Stimulated activated effector memory CD8-positive, alpha-beta T cell treated with anti-CD3 and anti-CD28 coated beads, Interleukin-12 subunit alpha, Interleukin-12 subunit beta, amount 100 ng/mL, for 72 hours (primary cell): ENCODE measurements around the gene CASZ1.

Experiments
- ATAC-seq: fragments of 150-1000 bp; cut with Tn5 transposase; 2 replicates; pipeline ENCODE4 v1.10.0; 2021
- DNase-seq, 2 donors: peaks; one replicate each; pipeline ENCODE4 v3.0.0; 2021 to 2022; ENCODE audit warnings: low spot score in 2 of 2
- H3K27ac Mint-ChIP-seq: one replicate; pipeline ENCODE4 v1.8.0; 2022; ENCODE audit warnings: mild to moderate bottlenecking, mixed read lengths
- H3K36me3 Mint-ChIP-seq: one replicate; pipeline ENCODE4 v1.8.0; 2022; ENCODE audit warnings: mild to moderate bottlenecking, mixed read lengths
- H3K4me1 Mint-ChIP-seq: one replicate; pipeline ENCODE4 v1.8.0; 2022; ENCODE audit warnings: mixed read lengths
- H3K4me3 Mint-ChIP-seq: one replicate; pipeline ENCODE4 v1.8.0; 2022; ENCODE audit warnings: mild to moderate bottlenecking, mixed read lengths
- H3K9me3 Mint-ChIP-seq: one replicate; pipeline ENCODE4 v1.8.0; 2022; ENCODE audit warnings: mixed read lengths

The CASZ1 gene

DNA sequence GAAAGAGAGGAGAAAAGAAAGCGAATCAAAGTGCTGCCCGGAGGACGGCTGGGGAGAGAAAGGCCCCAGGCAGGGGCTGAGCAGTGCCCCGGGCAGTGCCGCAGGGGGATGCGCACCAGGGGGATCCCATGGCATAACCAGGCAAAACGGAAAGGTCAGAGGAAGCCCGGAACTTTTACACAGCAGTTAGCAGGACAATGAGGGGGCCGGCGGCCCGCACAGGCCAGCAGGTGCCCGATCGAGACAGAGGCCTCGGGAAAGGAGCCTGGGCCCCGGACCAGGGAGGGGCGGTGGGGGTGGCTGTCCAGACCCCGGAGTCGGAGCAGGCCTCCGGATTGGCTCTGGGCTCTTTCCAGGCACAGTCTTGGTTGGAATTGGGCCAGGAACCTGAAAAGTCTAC is 86.8 kb downstream of the CASZ1 start:
- no peaks in the 10 kb centered on the region for H3K4me1 Mint-ChIP-seq
- DNase-seq, result no peak
- ATAC-seq, result no peak
- no peak overlapping the region for H3K27ac Mint-ChIP-seq
- no peaks in the 10 kb centered on the region for H3K9me3 Mint-ChIP-seq
- H3K4me3 Mint-ChIP-seq, result no peak overlapping the region
- no peaks in the 10 kb centered on the region for H3K36me3 Mint-ChIP-seq

- no peaks in the 10 kb centered on the region for H3K4me1 Mint-ChIP-seq
Observed at GRCh38 chr1:10709165-10709564, 87.3 kb downstream of the CASZ1 start.

DNA sequence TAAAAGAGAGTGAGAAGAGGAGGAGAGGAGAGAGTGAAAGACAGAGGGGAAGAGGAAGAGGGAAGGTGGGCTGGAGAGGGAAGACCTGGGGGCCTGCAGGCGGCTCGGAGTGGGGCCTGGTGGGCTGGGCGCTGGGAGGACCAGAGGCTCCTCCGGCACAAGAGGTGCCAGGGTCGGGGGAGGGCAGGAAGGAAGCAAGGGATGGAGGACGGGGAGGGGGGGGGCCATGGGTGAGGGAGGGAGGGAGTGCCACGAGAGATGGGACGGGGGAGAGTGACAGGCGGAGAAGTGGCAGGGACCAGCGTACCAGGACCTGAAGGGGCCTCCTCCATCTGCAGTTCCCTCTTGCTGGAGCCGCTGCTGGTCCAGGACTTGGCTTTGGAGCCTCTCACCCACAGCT is 87.7 kb downstream of the CASZ1 start:
- Mint-ChIP-seq H3K9me3 (no peaks in the 10 kb centered on the region), H3K4me1 (no peaks in the 10 kb centered on the region), H3K27ac (no peak overlapping the region), H3K36me3 (no peaks in the 10 kb centered on the region), H3K4me3 (no peak overlapping the region)
- DNase-seq (no peak), ATAC-seq (no peak)

More at GRCh38 chr1:10709165-10709564, 87.3 kb downstream of the CASZ1 start:
- no peak for ATAC-seq
- Mint-ChIP-seq H3K36me3 (no peaks in the 10 kb centered on the region), H3K27ac (no peak overlapping the region), H3K9me3 (no peaks in the 10 kb centered on the region), H3K4me3 (no peak overlapping the region)
- DNase-seq, result no peak

- ATAC-seq (no peak), DNase-seq (no peak)
- no peaks in the 10 kb centered on the region for H3K9me3 Mint-ChIP-seq
- H3K36me3 Mint-ChIP-seq, result no peaks in the 10 kb centered on the region
- no peaks in the 10 kb centered on the region for H3K4me1 Mint-ChIP-seq
- no peak overlapping the region for H3K27ac Mint-ChIP-seq
- no peak overlapping the region for H3K4me3 Mint-ChIP-seq
Observed at GRCh38 chr1:10707208-10707607, 89.2 kb downstream of the CASZ1 start.

GRCh38 chr1:10706376-10706913 is 90.0 kb downstream of the CASZ1 start:
- Mint-ChIP-seq H3K27ac (no peak overlapping the region), H3K36me3 (no peaks in the 10 kb centered on the region), H3K4me1 (no peaks in the 10 kb centered on the region), H3K4me3 (no peak overlapping the region), H3K9me3 (no peaks in the 10 kb centered on the region)
- DNase-seq (no peak), ATAC-seq (no peak)

DNA sequence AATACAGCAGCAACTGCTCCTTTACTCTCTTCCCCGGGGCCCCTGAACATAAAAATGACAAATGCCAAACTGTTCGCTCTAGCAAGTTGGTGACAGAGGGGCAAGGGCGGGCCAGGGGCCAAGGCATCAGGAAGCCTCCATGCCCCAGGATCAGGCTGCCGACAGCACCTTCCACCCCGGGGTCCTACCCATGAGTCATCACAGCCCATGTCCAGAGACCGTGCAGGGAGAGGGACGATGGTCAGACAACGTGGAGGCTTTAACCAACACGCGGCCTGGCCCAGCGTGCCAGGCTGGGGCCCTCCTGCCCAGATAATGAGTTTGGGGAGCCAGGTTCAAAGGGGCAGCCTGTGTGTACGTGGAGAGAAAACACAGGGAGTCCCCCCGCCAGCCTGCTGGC is 90.5 kb downstream of the CASZ1 start:
- Mint-ChIP-seq H3K27ac (no peak overlapping the region), H3K4me3 (no peak overlapping the region), H3K9me3 (no peaks in the 10 kb centered on the region), H3K36me3 (no peaks in the 10 kb centered on the region), H3K4me1 (no peaks in the 10 kb centered on the region)
- no peak for DNase-seq
- no peak for ATAC-seq

DNA sequence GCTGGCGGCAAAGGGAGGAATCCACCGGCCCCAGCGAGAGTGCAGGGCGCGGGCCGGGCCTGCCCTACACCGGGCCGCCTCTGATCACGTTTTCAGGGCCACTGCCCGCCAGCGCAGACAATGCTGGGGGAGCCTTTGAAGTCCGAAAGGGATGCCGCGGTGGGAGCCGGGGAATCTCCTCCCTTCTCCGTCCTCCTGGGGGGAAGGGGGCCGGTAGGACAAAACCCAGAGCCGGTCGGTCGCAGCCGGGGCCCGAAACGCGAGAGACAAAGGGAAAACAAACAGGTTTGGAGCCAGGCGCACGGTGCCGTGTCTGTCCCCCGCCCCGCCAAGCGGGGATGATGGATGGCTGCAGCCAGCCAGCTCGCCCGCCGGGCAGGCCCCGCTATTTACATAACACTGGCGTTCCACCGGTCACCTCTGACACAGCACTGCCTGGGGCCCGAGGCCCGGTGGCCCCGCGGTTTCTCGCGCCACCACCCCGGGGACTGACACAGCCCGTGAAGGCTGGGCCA is 92.0 kb downstream of the CASZ1 start:
- no peaks in the 10 kb centered on the region for H3K36me3 Mint-ChIP-seq
- H3K4me1 Mint-ChIP-seq, result no peaks in the 10 kb centered on the region
- H3K27ac Mint-ChIP-seq, result no peak overlapping the region
- DNase-seq (no peak), ATAC-seq (no peak)
- H3K9me3 Mint-ChIP-seq, result no peaks in the 10 kb centered on the region
- H3K4me3 Mint-ChIP-seq, result no peak overlapping the region

DNA sequence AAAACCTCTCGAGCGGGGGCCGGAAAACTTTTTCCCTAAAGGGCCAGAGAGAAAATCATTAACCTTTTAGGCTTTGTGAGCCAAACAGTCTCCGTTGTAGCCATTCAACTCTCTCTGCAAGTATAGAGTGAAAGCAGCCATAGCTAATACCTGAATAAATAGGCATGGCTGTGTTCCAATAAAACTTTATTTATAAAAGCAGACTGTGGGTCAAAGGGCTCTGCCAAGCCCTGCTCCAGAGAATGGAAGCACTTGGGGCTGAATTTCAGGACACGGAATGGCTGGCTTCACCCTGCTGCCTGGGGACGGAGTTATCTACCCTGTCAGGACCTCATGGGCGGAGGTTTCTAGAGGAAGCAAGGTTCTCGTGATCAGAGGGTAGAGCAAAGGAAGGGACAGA is 92.7 kb downstream of the CASZ1 start:
- Mint-ChIP-seq H3K27ac (peak overlapping the region; percentile 4), H3K9me3 (no peaks in the 10 kb centered on the region), H3K4me3 (no peak overlapping the region), H3K36me3 (no peaks in the 10 kb centered on the region), H3K4me1 (no peaks in the 10 kb centered on the region)
- DNase-seq, result no peak
- no peak for ATAC-seq

DNA sequence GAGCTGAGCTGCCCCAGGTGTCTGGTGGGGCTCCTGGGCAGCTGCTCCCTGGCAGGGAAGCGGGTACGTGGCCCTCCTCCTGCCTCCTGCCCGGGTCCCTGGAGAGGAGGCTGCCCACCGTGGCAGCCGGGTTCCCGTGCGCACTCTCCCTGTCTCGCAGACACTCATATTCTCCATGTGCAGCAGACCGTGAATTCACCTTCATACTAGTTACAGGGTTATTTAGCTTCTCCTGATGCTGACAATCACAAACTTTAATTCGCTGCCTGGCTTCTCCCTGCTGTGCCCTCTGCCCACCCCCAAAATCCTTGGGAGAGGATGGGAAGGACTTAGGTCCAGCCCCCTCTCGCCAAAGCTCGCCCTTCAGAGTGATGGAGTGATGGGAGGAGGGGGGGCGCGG is 95.3 kb downstream of the CASZ1 start:
- ATAC-seq, result no peak
- Mint-ChIP-seq H3K4me3 (no peak overlapping the region), H3K9me3 (no peaks in the 10 kb centered on the region), H3K27ac (no peak overlapping the region), H3K4me1 (peaks cover 17% of the 10 kb centered on the region), H3K36me3 (no peaks in the 10 kb centered on the region)
- DNase-seq, result no peak

DNA sequence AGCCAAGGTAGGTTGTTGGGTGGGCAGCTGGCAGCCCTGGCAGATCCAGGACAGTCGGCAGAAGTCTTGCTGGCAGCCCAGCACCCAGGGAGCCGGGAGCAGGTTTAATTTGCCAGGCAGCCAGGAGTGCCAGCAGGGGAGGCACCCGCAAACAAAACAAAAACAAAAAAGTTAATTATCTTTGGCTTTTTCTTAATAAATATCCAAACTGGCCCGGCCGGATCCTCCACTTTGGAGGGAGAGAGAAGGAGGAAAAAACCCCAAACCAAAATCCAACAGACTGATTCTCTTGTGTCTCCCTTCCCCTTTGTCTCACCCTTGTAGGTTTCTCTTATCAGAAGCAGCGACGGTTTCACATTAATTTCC is 97.0 kb downstream of the CASZ1 start:
- Mint-ChIP-seq H3K36me3 (no peaks in the 10 kb centered on the region), H3K4me3 (no peak overlapping the region), H3K9me3 (no peaks in the 10 kb centered on the region), H3K4me1 (peaks cover 27% of the 10 kb centered on the region), H3K27ac (peak overlapping the region; percentile 70)
- no peak for ATAC-seq
- no peak for DNase-seq

- peak overlapping the region; percentile 70 for H3K27ac Mint-ChIP-seq
- peaks cover 27% of the 10 kb centered on the region for H3K4me1 Mint-ChIP-seq
- DNase-seq, result no peak
- no peaks in the 10 kb centered on the region for H3K36me3 Mint-ChIP-seq
- ATAC-seq, result no peak
- no peak overlapping the region for H3K4me3 Mint-ChIP-seq
- no peaks in the 10 kb centered on the region for H3K9me3 Mint-ChIP-seq
Observed at GRCh38 chr1:10698726-10699469, 97.5 kb downstream of the CASZ1 start.

- Mint-ChIP-seq H3K4me3 (no peak overlapping the region), H3K36me3 (peaks cover 7% of the 10 kb centered on the region)
Observed at GRCh38 chr1:10697621-10698160, 98.8 kb downstream of the CASZ1 start.

GRCh38 chr1:10696977-10697376 is 99.5 kb downstream of the CASZ1 start:
- peak; percentile 65 for ATAC-seq
- H3K4me3 Mint-ChIP-seq, result peak overlapping the region; percentile 66
- peaks cover 7% of the 10 kb centered on the region for H3K36me3 Mint-ChIP-seq
- no peaks in the 10 kb centered on the region for H3K9me3 Mint-ChIP-seq
- peaks cover 43% of the 10 kb centered on the region for H3K4me1 Mint-ChIP-seq
- peak; percentile 16 to 64 for DNase-seq
- H3K27ac Mint-ChIP-seq, result peak overlapping the region; percentile 77

More at GRCh38 chr1:10697621-10698160, 98.8 kb downstream of the CASZ1 start:
- Mint-ChIP-seq H3K9me3 (no peaks in the 10 kb centered on the region), H3K27ac (peak overlapping the region; percentile 29), H3K4me1 (peaks cover 37% of the 10 kb centered on the region)
- DNase-seq (no peak), ATAC-seq (no peak)

DNA sequence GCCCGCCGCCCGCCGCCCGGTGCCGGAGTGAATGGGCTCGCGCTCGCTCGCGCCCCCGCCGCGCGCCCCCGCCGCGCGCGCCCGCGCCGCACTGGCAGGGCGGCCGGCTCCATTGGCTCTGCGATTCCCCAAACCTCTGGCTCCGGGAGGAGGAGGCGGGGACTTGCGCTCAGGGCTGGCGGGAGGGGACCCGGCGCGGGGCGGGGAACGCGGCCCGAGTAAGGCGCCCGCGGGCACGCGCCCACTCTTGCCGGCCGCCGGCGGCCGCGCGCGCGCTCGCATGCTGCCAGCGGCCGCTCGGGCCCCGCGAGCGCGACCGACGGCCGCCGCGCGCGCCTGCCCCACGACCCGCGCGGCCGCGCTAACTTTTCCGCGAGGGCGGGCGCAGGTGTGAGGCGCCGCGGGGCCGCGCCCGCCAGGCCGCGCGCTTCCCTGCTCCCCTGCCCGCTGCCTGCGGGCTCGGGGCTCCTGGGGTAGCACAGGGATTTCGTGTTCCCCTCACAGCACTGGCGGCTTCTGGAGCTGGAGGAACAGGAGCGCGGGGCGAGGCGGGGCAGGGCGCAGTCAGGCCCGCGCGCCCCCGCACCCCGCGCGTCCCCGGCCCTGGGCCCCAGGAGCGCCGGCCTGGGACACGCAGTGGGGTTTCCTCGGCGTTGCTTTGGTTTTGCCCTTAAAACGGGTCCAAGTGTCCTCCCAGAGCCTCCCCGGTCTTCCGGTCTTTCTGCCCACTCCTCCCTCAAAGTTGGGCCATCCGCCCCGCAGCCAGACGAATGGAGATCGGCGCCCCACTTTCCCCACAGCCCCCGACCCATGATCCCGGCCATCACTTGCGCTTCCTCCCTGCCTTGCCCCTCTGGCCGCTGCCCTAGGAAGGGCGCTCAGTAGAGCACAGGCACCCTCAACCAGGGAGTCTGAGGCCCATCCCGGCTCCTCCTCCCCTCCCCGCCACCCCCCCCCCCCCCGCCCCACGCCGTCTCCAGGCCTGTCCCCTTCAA is 101.5 kb downstream of the CASZ1 start:
- Mint-ChIP-seq H3K4me3 (peak overlapping the region; percentile 75), H3K27ac (peak overlapping the region; percentile 80), H3K9me3 (no peaks in the 10 kb centered on the region), H3K36me3 (peaks cover 7% of the 10 kb centered on the region), H3K4me1 (peaks cover 58% of the 10 kb centered on the region)
- DNase-seq (peak; percentile 63 to 85), ATAC-seq (peak; percentile 68)

- Mint-ChIP-seq H3K36me3 (peaks cover 7% of the 10 kb centered on the region), H3K27ac (peak overlapping the region; percentile 80), H3K4me3 (peak overlapping the region; percentile 75), H3K9me3 (no peaks in the 10 kb centered on the region), H3K4me1 (peaks cover 63% of the 10 kb centered on the region)
- ATAC-seq, result peak; percentile 70
- DNase-seq, result peak in 1 of 2 donors; percentile 65
Observed at GRCh38 chr1:10694274-10694632, 102.2 kb downstream of the CASZ1 start.
